Thyroid gland (tissue), 4 donors: ENCODE measurements around the gene COQ3.

Experiments
- CTCF ChIP-seq, 6 experiments: fragments of 200-600 bp in 3 of 6; fragments of 450-650 bp in 3 of 6; sonication (generic) in 3 of 6; IDR thresholded peaks; one replicate each; pipeline ENCODE4 v1.5.1; 2016 to 2019; ENCODE audit warnings: antibody characterized with exemption in 6 of 6, mild to moderate bottlenecking in 2 of 6, inconsistent platforms in 1 of 6, moderate library complexity in 1 of 6
- POLR2A ChIP-seq, 2 donors: fragments of 450-650 bp; IDR thresholded peaks; one replicate each; pipeline ENCODE4 v1.6.1; 2017; ENCODE audit warnings: antibody characterized with exemption in 2 of 2, mild to moderate bottlenecking in 2 of 2, moderate library complexity in 1 of 2

GRCh38 chr6:99348288-99349170, 45.5 kb downstream of the COQ3 start:
- TF ChIP-seq CTCF (IDR thresholded peaks at IDR 0.05): no peak
- TF ChIP-seq POLR2A (IDR thresholded peaks at IDR 0.05): no peak
